Neutrophil (primary cell): ENCODE measurements around the gene INPP5A.

ENCODE experiments used
- H3K27ac ChIP-seq: fragments of 200-600 bp; sonication (generic); 2 replicates; pipeline ENCODE4 v1.5.1; 2016; ENCODE audit warnings: mild to moderate bottlenecking, moderate library complexity
- H3K27me3 ChIP-seq: fragments of 200-600 bp; sonication (generic); 2 replicates; pipeline ENCODE4 v1.6.0; 2016; ENCODE audit warnings: mild to moderate bottlenecking
- H3K36me3 ChIP-seq: fragments of 200-600 bp; sonication (generic); 2 replicates; pipeline ENCODE4 v1.5.1; 2017
- H3K4me1 ChIP-seq, 2 experiments: fragments of 200-600 bp in 1 of 2; sonication (generic) in 1 of 2; 1 replicate in 1 of 2; 2 replicates in 1 of 2; pipeline versions ENCODE4 v1.5.1 to v1.6.1; 2013 to 2016; ENCODE audit warnings: low read depth in 1 of 2, low read length in 1 of 2, mild to moderate bottlenecking in 1 of 2, moderate library complexity in 1 of 2; ENCODE audit not compliant: control insufficient read depth in 1 of 2, insufficient read depth in 1 of 2
- H3K4me3 ChIP-seq, 2 experiments: fragments of 200-600 bp in 1 of 2; sonication (generic) in 1 of 2; 1 replicate in 1 of 2; 2 replicates in 1 of 2; pipeline ENCODE4 v1.5.1; 2013 to 2016; ENCODE audit warnings: low read depth in 1 of 2, low read length in 1 of 2, mild to moderate bottlenecking in 1 of 2, moderate library complexity in 1 of 2
- H3K9me3 ChIP-seq: fragments of 200-600 bp; sonication (generic); 2 replicates; pipeline ENCODE4 v1.5.1; 2016
- CTCF ChIP-seq: fragments of 200-600 bp; sonication (generic); IDR thresholded peaks from 2 replicates; pipeline ENCODE4 v1.5.1; 2016; ENCODE audit warnings: antibody characterized with exemption

The INPP5A gene

GRCh38 chr10:132641401-132641800, 103.8 kb downstream of the INPP5A start:
- Histone ChIP-seq H3K4me1 (no peaks in the 10 kb centered on the region), H3K27me3 (no peaks in the 10 kb centered on the region), H3K9me3 (no peaks in the 10 kb centered on the region), H3K27ac (no peak overlapping the region), H3K36me3 (peaks cover 18% of the 10 kb centered on the region), H3K4me3 (no peak overlapping the region)
- TF ChIP-seq CTCF, result no peak

GRCh38 chr10:132641966-132642731, 104.6 kb downstream of the INPP5A start:
- Histone ChIP-seq H3K9me3 (no peaks in the 10 kb centered on the region), H3K27ac (no peak overlapping the region), H3K4me1 (no peaks in the 10 kb centered on the region), H3K36me3 (peaks cover 25% of the 10 kb centered on the region), H3K4me3 (no peak overlapping the region), H3K27me3 (no peaks in the 10 kb centered on the region)
- TF ChIP-seq CTCF, result no peak

- no peaks in the 10 kb centered on the region for H3K27me3 ChIP-seq
- no peak overlapping the region for H3K27ac ChIP-seq
- no peak overlapping the region for H3K4me3 ChIP-seq
- TF ChIP-seq CTCF, result no peak
- no peaks in the 10 kb centered on the region for H3K9me3 ChIP-seq
- no peaks in the 10 kb centered on the region for H3K4me1 ChIP-seq
- H3K36me3 ChIP-seq, result peaks cover 29% of the 10 kb centered on the region
Measured at GRCh38 chr10:132642732-132643008, 105.1 kb downstream of the INPP5A start.

- H3K27ac ChIP-seq, result no peak overlapping the region
- H3K9me3 ChIP-seq, result no peaks in the 10 kb centered on the region
- no peaks in the 10 kb centered on the region for H3K4me1 ChIP-seq
- H3K27me3 ChIP-seq, result no peaks in the 10 kb centered on the region
- peaks cover 35% of the 10 kb centered on the region for H3K36me3 ChIP-seq
- no peak overlapping the region for H3K4me3 ChIP-seq
- no peak for TF ChIP-seq CTCF
Measured at GRCh38 chr10:132643709-132644526, 106.3 kb downstream of the INPP5A start.

- no peak overlapping the region for H3K4me3 ChIP-seq
- H3K27ac ChIP-seq, result no peak overlapping the region
- H3K27me3 ChIP-seq, result no peaks in the 10 kb centered on the region
- peaks cover 37% of the 10 kb centered on the region for H3K36me3 ChIP-seq
- no peaks in the 10 kb centered on the region for H3K4me1 ChIP-seq
- TF ChIP-seq CTCF, result no peak
- H3K9me3 ChIP-seq, result no peaks in the 10 kb centered on the region
Measured at GRCh38 chr10:132644527-132645246, 107.1 kb downstream of the INPP5A start.
